NCI-H524 treated with DMSO at 0.1 percent for 48 hours (cell line): ENCODE results near the gene SLTM.
A peak's percentile ranks its signal among the peaks of the same experiment; 100 is the strongest.
"Not testable (repeated sequence)": the region's sequence is repeated elsewhere in the genome, so short reads cannot be mapped to it uniquely, and the experiment has no call there.

Experiments used
- DNase-seq: peaks from one replicate; lab custom pipeline; 2025; lab: John Stamatoyannopoulos, UW

The SLTM gene

DNA sequence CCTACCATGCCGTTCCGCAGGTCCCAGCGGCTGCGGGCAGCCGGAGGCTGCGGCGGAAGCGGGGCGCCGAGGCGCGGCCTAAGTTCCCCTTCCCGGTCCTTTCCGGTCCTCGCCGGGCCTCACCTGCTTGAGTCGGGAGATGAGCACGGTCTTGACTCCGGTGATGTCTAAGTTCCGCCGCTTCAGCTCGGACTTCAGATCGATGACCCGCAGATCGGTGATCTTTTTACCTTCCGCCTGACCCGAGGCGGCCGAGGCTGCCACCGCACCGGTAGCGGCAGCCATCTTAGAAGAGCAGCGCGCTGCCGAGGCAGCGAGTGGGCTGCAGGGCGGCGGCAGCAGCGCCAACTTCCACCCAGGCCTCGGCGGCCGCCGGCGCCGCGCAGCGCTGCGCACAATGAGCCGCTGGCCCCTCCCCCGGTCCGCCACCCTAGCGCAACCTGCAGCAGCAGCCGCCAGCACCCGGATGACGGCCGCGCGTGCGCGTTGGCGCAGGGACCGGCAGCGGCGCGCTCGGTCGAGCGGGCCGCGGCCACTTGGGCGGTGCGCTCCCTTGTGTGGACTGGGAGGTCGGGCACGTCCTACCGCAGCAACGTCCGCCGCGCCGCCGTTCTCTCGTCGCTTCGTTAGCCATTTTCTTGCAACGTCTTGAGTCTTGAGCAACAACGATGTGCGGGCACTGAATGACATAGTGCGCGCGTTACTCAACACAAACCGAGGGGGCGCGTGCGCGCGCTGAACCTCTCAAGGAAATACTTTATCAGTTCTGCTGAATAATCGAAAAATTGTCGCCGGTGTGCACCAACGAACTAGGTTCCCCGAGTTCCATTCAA lies at the start of gene SLTM:
Gene SLTM, minus strand, starts transcription at position 399 of the 833 bp plus-strand sequence. Its CDS starts 114 bp downstream, at position 285.
- peak; percentile 92 for DNase-seq

GRCh38 chr15:58983261-58983660 lies 49.8 kb upstream of the SLTM start:
- DNase-seq = no peak

DNA sequence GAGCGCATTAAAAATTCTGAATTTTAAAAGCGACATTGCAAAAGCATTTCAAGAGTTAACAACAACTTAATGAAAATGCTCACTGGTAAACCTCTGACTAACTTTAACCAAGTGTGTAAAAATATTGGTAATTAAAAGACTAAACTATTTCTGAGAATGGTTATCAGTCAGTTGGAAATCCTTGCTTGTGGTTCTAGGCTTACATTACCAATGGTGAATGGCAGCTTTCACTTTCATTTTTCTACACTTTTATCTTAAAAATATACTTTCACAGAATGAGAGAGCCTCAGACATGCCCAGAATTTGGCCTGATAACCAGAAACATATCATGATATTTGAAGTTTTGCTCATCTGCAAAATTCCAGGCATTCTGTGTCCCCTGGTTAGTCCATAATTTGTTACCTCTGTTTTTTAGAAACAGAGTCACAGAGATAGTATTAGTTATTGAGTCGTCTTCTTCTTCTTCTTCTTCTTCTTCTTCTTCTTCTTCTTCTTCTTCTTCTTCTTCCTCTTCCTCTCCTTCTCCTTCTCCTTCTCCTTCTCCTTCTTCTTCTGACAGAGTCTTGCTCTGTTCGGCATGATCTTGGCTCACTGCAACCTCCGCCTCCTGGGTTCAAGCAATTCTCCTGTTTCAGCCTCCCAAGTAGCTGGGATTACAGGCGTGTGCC lies 48.5 kb upstream of the SLTM start:
- DNase-seq = no peak

GRCh38 chr15:58980351-58980939 lies 47.0 kb upstream of the SLTM start:
- DNase-seq = peak; percentile 11

GRCh38 chr15:58977887-58978286 lies 44.4 kb upstream of the SLTM start:
- no peak for DNase-seq

DNA sequence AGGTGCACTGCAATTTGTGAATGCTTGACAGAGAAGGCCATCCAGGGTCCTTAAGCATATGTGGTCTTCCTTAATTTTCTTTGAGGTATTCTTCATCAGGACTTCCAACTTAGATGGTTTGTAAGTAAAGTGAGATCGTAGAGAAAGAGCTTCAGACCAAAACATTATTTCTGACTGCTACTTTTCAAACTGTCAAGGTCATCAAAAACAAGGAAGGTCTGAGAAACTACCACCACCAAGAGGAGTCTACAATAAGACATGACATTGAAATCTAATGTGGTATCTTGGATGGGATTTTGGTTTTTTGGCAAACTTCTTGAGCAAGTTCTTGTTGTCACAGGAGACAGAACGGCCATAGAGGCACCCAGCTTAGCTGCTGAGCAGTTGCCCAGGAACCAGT lies 34.0 kb upstream of the SLTM start:
- DNase-seq = no peak

DNA sequence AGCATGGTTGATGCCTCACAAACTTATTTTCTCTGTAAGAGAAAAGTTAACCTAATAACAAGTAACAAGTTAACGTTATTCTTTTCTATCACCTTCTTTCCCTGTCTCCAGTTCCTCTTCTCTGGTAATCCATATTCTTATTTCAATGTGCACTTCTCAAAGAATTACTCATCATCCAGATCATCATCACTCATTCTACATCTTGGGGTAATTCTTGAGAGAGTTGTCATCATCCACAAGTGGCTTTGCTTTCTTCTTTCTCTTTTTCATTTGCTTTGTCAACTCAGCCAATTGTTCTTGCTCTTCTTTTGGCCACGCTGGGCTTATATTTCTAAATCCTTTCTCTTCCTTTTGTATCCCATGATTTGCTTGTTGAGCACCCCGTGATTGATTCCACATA lies 33.2 kb upstream of the SLTM start:
- no peak for DNase-seq

DNA sequence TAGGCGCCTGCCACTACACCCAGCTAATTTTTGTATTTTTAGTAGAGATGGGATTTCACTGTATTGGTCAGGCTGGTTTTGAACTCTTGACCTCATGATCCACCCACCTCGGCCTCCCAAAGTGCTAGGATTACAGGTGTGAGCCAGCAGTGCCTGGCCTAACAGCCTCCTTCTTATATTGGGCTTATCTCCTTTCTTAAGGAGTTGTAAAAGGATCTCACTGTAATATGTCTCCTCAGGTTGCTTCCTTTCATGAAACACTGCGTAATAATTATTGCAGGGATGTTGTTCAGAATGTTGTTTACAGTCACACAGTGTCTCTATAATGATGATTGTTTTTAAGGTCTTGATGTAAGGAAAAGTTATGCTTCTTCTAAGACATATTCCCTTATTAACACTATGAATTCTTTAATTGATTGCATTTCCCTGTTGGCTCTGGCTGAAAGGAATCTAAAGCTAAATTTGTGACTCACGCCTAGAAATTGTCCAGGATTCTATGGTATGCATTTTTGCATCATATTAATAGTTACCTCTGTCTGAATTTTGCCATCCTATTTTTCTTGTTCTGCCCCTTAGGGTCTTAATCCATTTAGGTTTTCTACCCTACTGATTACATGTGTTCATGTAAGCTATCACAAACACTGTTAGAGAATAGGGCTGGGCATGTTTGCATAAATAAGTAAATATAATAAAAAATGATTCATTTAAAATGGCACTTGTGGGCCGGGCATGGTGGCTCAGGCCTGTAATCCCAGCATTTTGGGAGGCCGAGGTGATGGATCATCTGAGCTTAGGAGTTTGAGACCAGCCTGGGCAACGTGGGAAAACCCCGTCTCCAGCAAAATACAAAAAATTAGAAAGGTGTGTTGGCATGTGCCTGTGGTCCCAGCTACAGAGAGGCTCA lies 29.4 kb upstream of the SLTM start:
- no peak for DNase-seq

- DNase-seq = no peak
Measured at GRCh38 chr15:58962136-58962535, 28.7 kb upstream of the SLTM start.

- no peak for DNase-seq
Measured at GRCh38 chr15:58958811-58959210, 25.3 kb upstream of the SLTM start.

DNA sequence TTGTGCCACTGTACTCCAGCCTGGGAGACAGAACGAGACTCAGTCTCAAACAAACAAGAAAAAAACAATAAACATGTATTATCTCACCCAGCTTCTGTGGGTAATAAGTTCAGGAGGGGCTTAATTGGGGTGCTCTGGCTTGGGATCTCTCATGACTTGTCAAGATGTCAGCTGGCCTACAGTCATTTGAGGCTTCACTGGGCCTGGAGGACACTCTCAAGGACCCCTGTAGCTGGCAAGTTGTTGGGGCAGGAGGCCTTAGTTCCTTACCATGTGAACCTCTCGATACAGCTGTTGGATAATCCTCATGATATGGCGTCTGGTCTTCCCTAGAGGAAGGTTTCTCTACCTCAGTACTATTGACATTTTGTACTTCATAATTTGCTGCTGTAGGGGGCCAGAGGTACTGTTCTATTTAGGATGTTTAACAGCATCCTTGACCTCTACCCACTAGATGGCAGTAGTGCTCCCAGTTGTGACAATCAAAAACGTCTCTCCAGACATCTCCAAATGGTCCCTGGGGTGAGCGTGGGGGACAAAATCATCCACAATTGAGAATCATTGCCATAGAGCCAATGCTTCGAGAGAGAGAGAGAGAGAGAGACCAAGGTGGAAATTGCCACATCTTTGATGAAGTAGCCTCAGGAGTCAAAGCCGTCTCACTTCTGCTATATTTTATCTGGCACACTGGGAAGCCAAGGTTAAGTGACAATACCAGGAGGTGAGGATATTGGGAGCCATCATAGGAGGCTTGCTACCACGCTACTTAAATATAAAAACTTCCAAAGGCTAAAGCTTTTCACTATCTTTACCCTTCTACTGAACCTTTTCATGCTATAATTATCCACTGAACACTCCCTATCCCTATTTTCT lies 23.9 kb upstream of the SLTM start:
- peak; percentile 69 for DNase-seq

DNA sequence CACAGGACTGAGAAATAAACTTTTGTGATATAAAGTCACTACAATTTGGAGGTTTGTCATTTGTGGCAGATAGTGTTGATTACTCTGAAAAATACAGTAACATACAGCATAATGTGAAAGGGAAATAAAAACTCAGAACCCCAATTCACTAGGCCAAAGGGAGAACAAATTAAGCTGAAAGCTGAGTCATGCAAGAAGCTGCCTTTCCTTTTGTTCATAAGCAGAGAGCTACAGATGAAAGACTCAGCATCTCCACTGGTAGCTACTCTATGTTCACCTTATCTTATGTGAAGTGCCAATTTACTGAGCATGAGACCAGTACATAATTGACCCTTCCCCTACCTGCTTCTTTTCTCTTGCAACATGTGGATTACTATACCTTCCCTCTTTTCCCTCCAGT lies 19.3 kb upstream of the SLTM start:
- no peak for DNase-seq

DNA sequence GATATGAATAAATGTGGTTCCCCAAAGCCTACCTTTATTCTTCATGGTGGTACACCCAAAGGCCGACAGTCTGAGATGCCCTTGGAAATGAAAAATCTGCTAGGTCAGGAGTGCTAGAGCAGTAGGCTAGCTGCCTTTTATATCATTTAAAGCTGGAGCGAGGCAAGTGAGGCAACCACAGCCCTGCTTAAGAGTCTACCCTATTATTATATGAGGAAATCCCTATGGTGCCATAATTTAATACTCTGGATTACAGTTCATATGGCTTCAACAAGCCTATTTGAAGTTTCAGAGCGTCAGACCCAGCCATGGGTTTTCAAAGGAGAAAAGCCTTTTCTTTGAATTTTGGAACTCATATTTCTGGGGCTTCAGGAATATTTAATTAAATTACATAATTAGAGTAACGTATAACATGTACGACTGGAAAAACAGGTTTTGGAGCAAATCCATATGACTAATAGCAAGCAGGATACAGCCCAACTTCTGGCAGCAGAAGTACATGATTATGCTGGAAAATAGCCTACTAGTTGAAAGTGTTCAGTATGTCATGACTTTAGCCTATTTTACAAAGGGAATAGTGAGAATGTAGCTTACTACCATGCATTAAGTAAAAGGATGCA lies 18.0 kb upstream of the SLTM start:
- no peak for DNase-seq

DNA sequence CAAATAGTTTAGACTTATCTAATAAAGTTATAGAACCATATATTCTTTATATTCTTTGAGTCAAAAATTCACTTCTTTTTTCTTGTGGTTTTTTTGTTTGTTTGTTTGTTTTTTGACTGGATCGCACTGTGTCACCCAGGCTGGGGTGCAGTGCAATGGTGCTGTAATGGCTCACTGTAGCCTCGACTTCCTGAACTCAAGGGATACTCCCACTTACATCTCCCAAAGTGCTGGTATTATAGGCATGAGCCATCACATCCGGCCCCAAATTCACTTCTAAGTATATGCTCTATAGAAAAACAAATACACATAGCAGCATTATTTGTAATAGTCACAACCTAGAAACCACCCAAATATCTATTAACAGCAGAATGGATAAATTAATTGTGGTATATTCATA lies 13.7 kb upstream of the SLTM start:
- DNase-seq = no peak

DNA sequence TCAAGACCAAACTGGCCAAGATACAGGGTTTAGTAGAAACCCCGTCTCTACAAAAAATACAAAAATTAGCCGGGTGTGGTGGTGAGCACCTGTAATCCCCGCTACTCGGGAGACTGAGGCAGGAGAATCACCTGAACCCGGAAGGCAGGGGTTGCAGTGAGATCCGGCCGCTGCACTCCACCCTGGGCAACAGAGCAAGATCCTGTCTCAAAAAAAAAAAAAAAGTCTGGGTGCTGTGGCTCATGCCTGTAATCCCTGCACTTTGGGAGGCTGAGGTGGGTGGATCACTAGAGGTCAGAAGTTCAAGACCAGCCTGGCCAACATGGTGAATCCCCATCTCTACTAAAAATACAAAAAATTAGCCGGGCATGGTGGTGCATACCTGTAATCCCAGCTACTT lies 1.5 kb upstream of the SLTM start:
- DNase-seq = not testable (repeated sequence)

DNA sequence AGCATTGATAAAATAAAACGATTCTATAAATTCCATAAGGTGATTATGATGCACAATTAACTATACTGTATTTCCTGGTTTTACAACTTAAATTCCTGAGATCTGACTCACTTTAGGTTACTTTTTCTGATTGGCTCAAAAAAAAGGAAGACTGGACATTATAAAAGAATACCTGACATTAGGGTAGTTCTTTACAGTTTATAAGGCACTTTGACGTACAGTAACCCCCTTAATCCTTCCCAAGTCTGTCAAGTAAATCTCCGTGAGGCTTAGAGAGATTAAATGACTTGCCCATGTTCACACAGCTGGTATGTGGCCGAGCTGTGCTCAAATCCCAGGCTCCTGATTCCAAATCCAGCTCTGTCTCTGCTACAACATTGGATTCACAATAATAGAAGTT lies 1.0 kb upstream of the SLTM start:
- DNase-seq = peak; percentile 91

DNA sequence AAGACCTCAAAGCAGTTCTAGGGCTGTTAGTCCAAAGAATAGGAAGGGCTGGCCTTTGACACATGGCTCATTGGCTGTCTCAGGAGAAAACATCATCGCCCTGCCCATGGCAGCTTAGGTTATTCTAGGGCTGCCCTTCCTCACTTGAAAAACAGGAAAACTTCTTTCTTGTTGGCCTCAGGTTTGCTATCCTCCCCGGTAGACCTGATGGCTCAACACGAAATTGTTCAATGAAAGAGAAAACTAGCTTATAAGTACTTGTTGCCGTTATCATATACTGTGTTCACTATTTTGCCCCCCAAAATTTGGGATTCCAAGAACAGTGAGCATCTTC lies 602 bp upstream of the SLTM start:
- DNase-seq = no peak

- no peak for DNase-seq
Measured at GRCh38 chr15:58932710-58933280, 684 bp downstream of the SLTM start.

GRCh38 chr15:58931987-58932588 lies 1.4 kb downstream of the SLTM start:
- no peak for DNase-seq

DNA sequence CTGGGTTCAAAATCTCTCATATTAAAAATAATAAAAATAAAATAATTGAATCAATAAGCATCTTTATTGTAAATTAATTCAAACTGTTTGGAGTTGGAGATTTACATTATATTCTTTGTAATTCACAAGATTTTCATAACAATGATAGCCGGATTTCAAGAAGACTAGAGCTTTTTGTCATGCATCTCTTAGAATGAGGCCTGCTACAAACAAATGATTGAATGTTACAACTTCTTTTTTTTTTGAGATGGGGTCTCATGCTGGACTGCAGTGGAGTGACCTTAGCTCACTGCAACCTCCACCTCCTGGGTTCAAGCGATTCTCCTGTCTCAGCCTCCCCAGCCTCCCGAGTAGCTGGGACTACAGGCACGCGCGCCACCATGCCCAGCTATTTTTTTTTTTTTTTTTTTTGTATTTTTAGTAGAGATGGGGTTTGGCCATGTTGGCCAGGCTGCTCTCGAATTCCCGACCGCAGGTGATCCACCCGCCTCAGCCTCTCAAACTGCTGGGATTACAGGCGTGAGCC lies 3.5 kb downstream of the SLTM start:
- no peak for DNase-seq
